Ascending aorta (tissue), 2 donors: ENCODE measurements around the gene POFUT1. TPM values are rescaled to one million over a fixed set of nuclear protein-coding genes. Genes with fewer than 3 reads are reported as not detected.
"Not testable (repeated sequence)": the region's sequence is repeated elsewhere in the genome, so short reads cannot be mapped to it uniquely, and the experiment has no call there.

Source experiments
- DNase-seq, 2 donors: peaks; one replicate each; pipeline ENCODE4 v3.0.0-alpha.2; 2019; ENCODE audit warnings: low spot score in 2 of 2
- H3K27ac ChIP-seq, 2 donors: fragments of 200-600 bp; sonication (generic); one replicate each; pipeline ENCODE4 v1.5.1; 2016 to 2017; ENCODE audit warnings: mild to moderate bottlenecking in 1 of 2
- H3K27me3 ChIP-seq: fragments of 200-600 bp; sonication (generic); one replicate; pipeline ENCODE4 v1.5.1; 2017
- H3K36me3 ChIP-seq, 2 donors: fragments of 200-600 bp; sonication (generic); one replicate each; pipeline ENCODE4 v1.5.1; 2016
- H3K4me1 ChIP-seq, 2 donors: fragments of 200-600 bp; sonication (generic); one replicate each; pipeline ENCODE4 v1.5.1; 2016 to 2017; ENCODE audit warnings: mild to moderate bottlenecking in 1 of 2
- H3K4me3 ChIP-seq, 2 donors: fragments of 200-600 bp; sonication (generic); one replicate each; pipeline ENCODE4 v1.5.1; 2016 to 2017; ENCODE audit warnings: mild to moderate bottlenecking in 1 of 2
- H3K9me3 ChIP-seq, 2 donors: fragments of 200-600 bp; sonication (generic); one replicate each; pipeline ENCODE4 v1.5.1; 2016
- intact Hi-C: fragments of 100-400 bp; cut with DNase I; formaldehyde crosslinking; loops from one replicate; pipeline ENCODE4 v1.15.1; 2023
- total RNA-seq: library from RNA; depleted of rRNA; stranded (reverse); fragments of >200 nt; gene quantifications from one replicate; pipeline ENCODE4 v1.1.0, GENCODE V29; 2016
- TF ChIP-seq, protein P1 (sequence below), 3 experiments: fragments of 200-600 bp in 2 of 3; fragments of 450-650 bp in 1 of 3; sonication (generic) in 2 of 3; IDR thresholded peaks; one replicate each; pipeline ENCODE4 v1.5.1; 2016 to 2019; ENCODE audit warnings: antibody characterized with exemption in 3 of 3, mild to moderate bottlenecking in 1 of 3, moderate library complexity in 1 of 3

POFUT1 gene
- total RNA-seq, 1 donor from 2014 or later: 29.8 TPM

DNA sequence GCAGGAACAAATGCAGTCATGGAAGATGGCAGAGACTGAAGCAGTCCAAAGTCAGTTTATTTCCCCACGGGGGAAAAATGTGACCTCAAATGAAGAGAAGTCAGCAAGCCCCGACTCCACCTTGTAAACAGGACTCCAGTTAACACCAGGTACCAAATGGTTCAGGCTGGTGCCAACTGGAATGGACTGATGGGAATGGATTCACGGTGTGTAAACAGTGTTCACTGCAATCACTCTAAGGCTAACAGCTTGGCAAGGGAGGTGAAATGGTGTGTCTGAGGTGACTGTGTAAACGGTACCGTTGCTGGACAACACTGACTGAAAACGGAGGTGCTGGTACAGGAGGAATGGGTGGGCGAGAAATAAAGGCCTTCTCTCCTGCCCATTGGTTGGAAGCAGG, 12.1 kb upstream of the POFUT1 start:
- H3K36me3 ChIP-seq: peaks cover 31 to 50% of the 10 kb centered on the region in 2 donors
- TF ChIP-seq, protein P1, sequence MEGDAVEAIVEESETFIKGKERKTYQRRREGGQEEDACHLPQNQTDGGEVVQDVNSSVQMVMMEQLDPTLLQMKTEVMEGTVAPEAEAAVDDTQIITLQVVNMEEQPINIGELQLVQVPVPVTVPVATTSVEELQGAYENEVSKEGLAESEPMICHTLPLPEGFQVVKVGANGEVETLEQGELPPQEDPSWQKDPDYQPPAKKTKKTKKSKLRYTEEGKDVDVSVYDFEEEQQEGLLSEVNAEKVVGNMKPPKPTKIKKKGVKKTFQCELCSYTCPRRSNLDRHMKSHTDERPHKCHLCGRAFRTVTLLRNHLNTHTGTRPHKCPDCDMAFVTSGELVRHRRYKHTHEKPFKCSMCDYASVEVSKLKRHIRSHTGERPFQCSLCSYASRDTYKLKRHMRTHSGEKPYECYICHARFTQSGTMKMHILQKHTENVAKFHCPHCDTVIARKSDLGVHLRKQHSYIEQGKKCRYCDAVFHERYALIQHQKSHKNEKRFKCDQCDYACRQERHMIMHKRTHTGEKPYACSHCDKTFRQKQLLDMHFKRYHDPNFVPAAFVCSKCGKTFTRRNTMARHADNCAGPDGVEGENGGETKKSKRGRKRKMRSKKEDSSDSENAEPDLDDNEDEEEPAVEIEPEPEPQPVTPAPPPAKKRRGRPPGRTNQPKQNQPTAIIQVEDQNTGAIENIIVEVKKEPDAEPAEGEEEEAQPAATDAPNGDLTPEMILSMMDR (IDR thresholded peaks at IDR 0.05): no peak

DNA sequence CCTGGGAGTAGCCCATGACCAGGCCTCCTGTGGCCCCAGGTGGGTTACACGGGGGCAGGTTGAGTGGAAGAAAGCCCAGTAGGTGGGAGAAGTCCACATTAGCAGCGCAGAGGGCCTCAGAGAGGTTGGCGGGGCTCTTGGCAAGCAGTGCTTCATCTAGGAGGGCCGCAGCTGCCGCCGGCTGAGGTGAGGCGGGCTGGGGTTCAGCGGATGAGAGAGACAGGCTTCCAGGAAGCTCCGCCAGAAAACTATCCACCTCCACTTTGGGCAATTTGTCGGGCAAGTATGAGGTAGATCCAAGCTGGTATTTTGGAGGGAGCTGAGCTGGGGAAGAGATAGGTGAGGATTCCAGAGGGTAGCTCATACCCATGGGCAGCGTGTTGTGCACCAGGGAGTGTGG, 11.1 kb upstream of the POFUT1 start:
- H3K4me1 ChIP-seq, intact Hi-C loops, H3K27ac ChIP-seq, H3K4me3 ChIP-seq, H3K9me3 ChIP-seq, H3K27me3 ChIP-seq, DNase-seq: not testable (repeated sequence)
- H3K36me3 ChIP-seq: peaks cover 41 to 60% of the 10 kb centered on the region in 2 donors

More for the DNA sequence above, 12.1 kb upstream of the POFUT1 start:
- Histone ChIP-seq H3K9me3 (no peaks in the 10 kb centered on the region), H3K4me3 (no peak overlapping the region), H3K27me3 (no peaks in the 10 kb centered on the region), H3K4me1 (peaks cover 0 to 3% of the 10 kb centered on the region in 2 donors), H3K27ac (no peak overlapping the region)
- intact Hi-C loops: no loop called here
- DNase-seq: no peak

DNA sequence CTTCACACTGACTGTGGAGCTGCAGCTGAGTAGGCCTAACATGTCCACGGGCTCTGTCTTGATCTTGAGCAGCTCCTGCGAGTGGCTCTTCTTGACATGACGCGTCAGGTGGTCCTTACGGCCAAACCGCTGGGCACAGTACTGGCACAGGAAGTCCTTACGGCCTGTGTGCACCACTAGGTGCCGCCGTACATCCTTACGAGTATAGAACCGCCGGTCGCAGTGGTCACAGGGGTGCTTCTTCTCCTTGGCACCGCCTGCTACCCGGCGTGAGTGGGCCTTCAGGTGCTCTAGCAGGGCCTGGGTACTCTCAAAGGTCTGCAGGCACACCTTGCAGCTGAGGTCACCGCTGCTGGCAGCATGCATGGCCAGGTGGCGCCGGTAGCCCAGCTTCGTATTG, 10.5 kb upstream of the POFUT1 start:
- H3K27me3 ChIP-seq, intact Hi-C loops, H3K4me1 ChIP-seq, H3K9me3 ChIP-seq, H3K4me3 ChIP-seq, H3K27ac ChIP-seq, DNase-seq: not testable (repeated sequence)
- H3K36me3 ChIP-seq: peaks cover 46 to 65% of the 10 kb centered on the region in 2 donors

DNA sequence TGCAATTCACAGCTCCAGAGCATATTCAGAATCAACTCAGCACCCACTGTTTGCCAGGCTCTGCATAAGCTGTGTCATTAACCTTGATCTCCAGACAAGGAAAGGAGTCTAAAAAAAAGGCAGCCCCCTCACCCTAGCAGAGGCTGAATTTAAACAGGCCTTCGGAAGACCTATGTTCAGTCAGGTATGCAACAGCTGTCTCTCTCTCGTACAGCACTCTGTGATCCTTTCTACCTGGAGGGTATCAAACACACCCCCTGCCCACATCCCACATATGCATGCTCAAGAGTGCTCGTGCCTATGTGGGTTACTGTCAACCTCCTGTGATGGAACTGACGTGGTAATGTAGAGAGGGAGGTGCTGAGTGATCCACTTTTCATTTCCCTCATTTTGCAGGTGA, 8.7 kb upstream of the POFUT1 start:
- no peak for DNase-seq
- TF ChIP-seq, protein P1 (IDR thresholded peaks at IDR 0.05): no peak
- peaks cover 46 to 65% of the 10 kb centered on the region in 2 donors for H3K36me3 ChIP-seq
- no peaks in the 10 kb centered on the region for H3K9me3 ChIP-seq
- H3K27me3 ChIP-seq: no peaks in the 10 kb centered on the region
- intact Hi-C loops: no loop called here
- no peaks in the 10 kb centered on the region for H3K4me1 ChIP-seq
- no peak overlapping the region for H3K4me3 ChIP-seq
- H3K27ac ChIP-seq: no peak overlapping the region

DNA sequence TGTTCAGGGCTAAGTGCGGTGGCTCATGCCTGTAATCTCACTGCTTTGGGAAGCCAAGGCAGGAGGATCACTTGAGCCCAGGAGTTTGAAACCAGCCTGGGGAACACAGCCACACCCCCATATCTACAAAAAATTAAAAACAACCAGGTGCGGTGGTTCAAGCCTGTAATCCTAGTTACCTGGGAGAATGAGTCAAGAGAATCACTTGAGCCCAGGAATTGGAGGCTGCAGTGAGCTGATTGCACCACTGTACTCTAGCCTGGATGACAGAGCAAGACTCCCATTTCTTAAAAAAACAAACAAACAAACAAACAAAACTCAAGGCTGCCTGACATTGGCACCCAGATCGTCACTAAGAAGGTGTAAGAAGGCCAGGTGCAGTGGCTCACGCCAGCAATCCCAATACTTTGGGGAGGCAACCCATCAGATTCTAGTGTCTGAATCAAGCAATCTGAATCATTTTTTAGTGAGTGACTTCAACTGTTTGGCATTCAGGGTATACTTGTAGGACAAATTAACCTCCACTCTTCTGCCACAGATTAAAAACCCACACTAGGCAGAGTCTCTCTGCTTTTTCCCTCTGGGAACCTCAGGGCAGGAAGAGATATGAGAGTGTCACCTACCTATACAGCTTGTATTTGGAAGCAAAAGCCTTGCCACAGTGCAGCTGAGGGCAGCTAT, 6.2 kb upstream of the POFUT1 start:
- Histone ChIP-seq H3K4me3 (no peak overlapping the region), H3K36me3 (peaks cover 36 to 48% of the 10 kb centered on the region in 2 donors), H3K27me3 (no peaks in the 10 kb centered on the region), H3K9me3 (no peaks in the 10 kb centered on the region), H3K27ac (no peak overlapping the region), H3K4me1 (peaks cover 0 to 20% of the 10 kb centered on the region in 2 donors)
- no peak for DNase-seq
- intact Hi-C loops: loop anchor here (10.0 kb wide), 2 partner anchors 327 to 377 kb away; partner anchors contain the start of genes DUSP15 and TTLL9
- TF ChIP-seq, protein P1 (IDR thresholded peaks at IDR 0.05): no peak

DNA sequence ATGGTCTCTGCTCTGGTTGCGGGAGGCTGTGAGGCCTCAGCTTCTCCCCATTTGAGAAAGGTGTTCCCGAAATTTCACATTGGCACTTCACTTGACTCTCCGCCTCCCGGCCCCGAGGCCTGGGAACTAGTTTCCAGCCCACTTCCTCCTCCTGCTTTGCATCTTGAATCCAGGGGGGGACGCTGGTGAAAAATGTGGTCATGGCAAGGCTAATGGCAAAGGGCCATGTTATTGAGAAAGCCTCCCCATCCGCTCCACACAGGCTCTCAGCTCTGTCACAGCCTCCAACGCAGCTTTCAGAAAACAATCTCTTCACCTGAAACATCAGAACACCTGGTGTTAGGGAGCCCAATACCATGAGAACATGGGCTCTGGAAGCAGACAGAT, 5.7 kb upstream of the POFUT1 start:
- Histone ChIP-seq H3K27me3 (no peaks in the 10 kb centered on the region), H3K36me3 (peaks cover 31 to 42% of the 10 kb centered on the region in 2 donors), H3K4me3 (no peak overlapping the region), H3K27ac (no peak overlapping the region), H3K9me3 (no peaks in the 10 kb centered on the region), H3K4me1 (peaks cover 0 to 23% of the 10 kb centered on the region in 2 donors)
- no peak for DNase-seq
- intact Hi-C loops: loop anchor here (10.0 kb wide), 2 partner anchors 327 to 377 kb away; partner anchors contain the start of genes DUSP15 and TTLL9
- TF ChIP-seq, protein P1 (IDR thresholded peaks at IDR 0.05): no peak
